ENCODE results near the gene TAF1B. TPM values are rescaled to one million over a fixed set of nuclear protein-coding genes. Genes with fewer than 3 reads are reported as not detected.

TAF1B gene
- 13.2 and 14.3 TPM in 2 replicates for total RNA-seq

GRCh38 chr2:9843229-9844035 is at the start of gene TAF1B:
Gene TAF1B (plus strand): TSS chr2:9843474. CDS start chr2:9843542, 68 bp downstream.

GRCh38 chr2:9951522-9952285 is 108.4 kb downstream of the TAF1B start, which contains the start of gene GRHL1:
Gene GRHL1 (plus strand): TSS chr2:9951693. CDS start chr2:9951834, 141 bp downstream.

Other genes starting within 250 kb of the TAF1B start
- 292 and 302 TPM in 2 replicates for gene YWHAQ, start 212.5 kb upstream of the TAF1B start, total RNA-seq
- gene GRHL1, start 108.2 kb downstream of the TAF1B start, total RNA-seq = 2.3 and 10.1 TPM in 2 replicates
- gene KLF11, start 200.1 kb downstream of the TAF1B start, total RNA-seq = 6.6 and 9.3 TPM in 2 replicates
- 1.3 and 4.1 TPM in 2 replicates for gene CYS1, start 236.9 kb downstream of the TAF1B start, total RNA-seq